NB4 (cell line): ENCODE measurements around the gene PTPRG.

Source experiments
- MYC ChIP-seq: IDR thresholded peaks from 2 replicates; pipeline ENCODE4 v1.6.1; 2011; ENCODE audit warnings: low read depth, low read length
- POLR2A ChIP-seq: IDR thresholded peaks from 2 replicates; pipeline ENCODE4 v1.6.1; 2011; ENCODE audit warnings: mild to moderate bottlenecking; ENCODE audit not compliant: insufficient read length; ENCODE audit errors: extremely low read depth
- TF ChIP-seq, protein P1 (sequence below): IDR thresholded peaks from one replicate; pipeline ENCODE4 v1.5.1; 2012; ENCODE audit warnings: low read depth, low read length
- TF ChIP-seq, protein P2 (sequence below): IDR thresholded peaks from 2 replicates; pipeline ENCODE4 v1.6.1; 2011; ENCODE audit warnings: low read depth, low read length

DNA sequence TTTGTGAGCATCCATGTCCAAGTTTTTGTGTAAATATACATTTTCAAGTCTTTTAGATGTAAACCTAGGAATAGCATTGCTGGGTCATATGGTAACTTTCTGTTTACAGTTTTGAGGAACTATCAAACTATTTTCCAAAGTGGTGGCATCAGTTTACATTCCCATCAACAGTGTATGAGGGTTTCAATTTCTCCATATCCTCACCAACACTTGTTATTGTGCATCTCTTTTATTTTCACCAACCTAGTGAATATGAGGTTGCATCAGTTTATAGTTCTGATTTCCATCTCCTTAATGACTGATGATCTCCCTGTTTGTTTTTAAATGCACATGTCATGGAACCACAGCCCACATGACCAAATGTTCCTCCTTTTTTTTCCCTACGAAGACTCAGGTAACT, 610.8 kb downstream of the PTPRG start:
- TF ChIP-seq, protein P1, sequence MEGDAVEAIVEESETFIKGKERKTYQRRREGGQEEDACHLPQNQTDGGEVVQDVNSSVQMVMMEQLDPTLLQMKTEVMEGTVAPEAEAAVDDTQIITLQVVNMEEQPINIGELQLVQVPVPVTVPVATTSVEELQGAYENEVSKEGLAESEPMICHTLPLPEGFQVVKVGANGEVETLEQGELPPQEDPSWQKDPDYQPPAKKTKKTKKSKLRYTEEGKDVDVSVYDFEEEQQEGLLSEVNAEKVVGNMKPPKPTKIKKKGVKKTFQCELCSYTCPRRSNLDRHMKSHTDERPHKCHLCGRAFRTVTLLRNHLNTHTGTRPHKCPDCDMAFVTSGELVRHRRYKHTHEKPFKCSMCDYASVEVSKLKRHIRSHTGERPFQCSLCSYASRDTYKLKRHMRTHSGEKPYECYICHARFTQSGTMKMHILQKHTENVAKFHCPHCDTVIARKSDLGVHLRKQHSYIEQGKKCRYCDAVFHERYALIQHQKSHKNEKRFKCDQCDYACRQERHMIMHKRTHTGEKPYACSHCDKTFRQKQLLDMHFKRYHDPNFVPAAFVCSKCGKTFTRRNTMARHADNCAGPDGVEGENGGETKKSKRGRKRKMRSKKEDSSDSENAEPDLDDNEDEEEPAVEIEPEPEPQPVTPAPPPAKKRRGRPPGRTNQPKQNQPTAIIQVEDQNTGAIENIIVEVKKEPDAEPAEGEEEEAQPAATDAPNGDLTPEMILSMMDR = no peak
- TF ChIP-seq POLR2A (no peak), MYC (no peak)
- TF ChIP-seq, protein P2, sequence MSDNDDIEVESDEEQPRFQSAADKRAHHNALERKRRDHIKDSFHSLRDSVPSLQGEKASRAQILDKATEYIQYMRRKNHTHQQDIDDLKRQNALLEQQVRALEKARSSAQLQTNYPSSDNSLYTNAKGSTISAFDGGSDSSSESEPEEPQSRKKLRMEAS = no peak
